LHCN-M2 (cell line): ENCODE results near the gene PDE6B. TPM values are rescaled to one million over a fixed set of nuclear protein-coding genes. Genes with fewer than 3 reads are reported as not detected.
"Not testable (repeated sequence)": the region's sequence is repeated elsewhere in the genome, so short reads cannot be mapped to it uniquely, and the experiment has no call there.

ENCODE experiments used
- DNase-seq: peaks from one replicate; pipeline ENCODE4 v3.0.0-alpha.2; 2012; ENCODE audit warnings: low read depth
- total RNA-seq: library from RNA; depleted of rRNA; stranded (reverse); fragments of >200 nt; gene quantifications from 2 replicates; pipeline ENCODE4 v1.2.3, GENCODE V29; 2014

The PDE6B gene
- total RNA-seq, 1 experiment from 2014 or later: 0.29 TPM

DNA sequence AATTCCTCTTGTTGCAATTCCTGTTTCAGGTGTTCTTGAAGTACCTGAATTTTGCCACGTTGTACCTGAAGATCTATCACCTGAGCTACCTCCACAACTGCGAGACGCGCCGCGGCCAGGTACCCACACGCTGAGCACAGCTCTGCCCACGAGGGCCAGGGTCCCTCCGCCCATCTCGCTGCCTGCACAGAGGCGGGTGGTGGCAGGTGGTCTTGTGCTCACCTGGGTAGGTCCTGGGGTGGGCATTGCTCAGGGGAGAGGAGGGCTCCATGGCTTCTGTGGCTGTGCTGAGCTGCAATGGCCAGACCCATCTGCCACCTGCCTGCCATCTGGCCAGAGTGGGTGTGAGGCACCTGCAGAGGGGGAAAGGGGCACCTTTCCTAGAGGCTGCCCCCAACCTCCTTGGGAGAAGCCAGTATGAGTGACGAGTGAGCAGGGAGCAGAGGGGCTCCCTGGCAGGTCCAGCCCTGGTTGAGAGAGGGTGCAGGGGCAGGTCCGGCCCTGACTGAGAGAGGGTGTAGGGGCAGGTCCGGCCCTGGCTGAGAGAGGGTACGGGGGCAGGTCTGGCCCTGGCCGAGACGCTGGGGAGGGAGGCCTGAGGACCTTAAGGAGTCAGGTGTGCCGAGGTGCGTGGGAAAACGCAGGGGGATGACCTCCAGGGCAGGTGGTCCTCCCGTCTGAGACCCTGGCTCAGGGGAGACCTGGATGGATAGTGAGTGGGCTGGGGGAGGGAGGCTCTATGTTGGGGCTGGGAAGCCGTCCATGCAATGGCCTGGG is 10.7 kb downstream of the PDE6B start:
- no peak for DNase-seq

DNA sequence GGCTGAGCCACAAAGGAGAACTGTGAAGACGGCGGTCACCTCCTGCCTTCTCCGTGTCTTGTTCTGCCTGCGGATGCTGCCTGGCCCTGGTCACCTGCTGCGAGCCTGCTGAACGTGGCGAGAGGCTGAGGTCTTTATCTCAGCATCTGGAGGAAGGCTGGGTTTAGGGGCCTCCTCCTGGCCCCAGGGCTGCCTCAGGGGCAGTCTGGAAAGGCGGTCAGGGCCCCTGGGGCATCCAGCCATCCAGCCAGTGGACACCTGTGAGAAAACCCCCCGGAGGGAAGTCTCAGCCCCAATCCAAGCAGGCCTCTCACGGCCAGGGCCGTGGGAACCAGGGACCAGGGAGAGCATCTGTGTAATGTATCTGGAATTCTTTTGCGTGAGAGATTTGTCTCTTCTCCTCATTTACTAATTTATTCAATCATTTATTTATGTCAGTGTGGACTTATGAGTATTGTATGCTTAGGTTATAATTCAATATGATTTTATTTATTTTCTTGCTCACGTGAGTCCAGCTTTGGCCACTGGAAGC is 11.3 kb downstream of the PDE6B start:
- DNase-seq: no peak

DNA sequence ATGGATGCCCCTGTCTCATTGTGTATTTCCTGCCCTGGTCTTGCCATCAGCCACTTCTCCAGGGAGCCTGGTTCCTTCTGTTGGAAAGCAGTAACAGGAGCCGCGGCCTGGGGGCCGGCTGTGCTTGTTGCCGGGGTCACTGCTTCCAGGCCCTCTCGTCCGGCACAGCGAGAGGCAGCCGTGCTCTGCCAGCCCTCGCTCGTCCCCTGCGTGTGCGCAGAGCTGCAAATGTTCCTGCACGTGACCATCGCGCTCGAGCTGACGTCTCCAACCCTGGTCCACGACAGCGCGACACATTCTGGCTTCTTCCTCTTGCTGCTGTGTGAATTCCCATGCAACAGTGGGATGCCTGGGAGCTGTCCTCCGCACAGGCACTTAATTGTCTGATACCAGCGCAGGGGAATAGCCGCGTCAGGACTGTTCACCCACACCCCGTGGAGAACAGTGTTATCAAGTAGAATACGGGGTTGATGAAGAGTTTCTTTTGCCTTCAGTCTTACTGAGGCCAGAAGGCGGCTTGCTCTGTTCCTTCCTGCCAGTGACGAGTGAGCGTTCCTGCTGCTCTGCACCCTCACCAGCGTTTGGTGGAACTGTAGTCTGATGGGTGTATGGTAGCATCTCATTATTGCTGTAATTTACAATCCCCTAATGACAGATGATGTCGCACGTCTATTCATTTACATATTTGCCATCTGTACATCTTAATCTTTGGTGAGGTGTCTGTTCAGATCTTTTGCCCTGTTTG is 12.3 kb downstream of the PDE6B start:
- DNase-seq: no peak

DNA sequence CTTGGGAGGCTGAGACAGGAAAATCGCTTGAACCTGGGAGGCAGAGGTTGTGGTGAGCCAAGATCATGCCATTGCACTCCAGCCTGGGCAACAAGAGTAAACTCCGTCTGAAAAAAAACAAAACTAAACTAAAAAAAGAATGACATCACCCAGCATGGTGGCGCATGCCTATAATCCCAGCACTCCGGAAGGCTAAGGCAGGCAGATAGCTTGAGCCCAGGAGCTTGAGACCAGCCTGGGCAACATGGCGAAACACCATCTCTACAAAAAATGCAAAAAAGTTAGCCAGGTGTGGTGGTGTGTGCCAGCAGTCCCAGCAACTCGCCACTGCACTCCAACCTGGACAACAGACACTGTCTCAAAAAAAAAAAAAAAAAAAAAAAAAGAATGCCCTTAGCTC is 17.0 kb downstream of the PDE6B start:
- not testable (repeated sequence) for DNase-seq

DNA sequence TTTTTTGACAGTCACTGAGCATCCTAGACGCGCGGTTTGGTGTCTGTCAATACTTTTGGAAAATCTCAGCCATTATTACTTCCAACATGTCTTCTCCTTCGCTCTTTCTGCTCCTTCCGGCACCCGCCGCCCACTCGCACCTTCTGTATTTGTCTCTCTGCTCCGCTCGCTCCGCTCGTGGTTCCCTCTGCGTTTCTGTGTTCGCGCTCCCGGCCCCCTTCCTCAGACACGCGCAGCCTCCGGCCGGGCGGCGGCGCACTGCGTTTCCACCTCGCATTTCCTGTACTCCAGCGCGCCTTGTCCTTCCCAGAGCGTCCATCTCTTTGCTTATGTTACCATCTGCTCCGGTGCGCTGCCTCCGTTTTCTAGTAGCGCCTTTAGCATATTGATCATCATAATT is 21.1 kb downstream of the PDE6B start:
- DNase-seq: no peak

DNA sequence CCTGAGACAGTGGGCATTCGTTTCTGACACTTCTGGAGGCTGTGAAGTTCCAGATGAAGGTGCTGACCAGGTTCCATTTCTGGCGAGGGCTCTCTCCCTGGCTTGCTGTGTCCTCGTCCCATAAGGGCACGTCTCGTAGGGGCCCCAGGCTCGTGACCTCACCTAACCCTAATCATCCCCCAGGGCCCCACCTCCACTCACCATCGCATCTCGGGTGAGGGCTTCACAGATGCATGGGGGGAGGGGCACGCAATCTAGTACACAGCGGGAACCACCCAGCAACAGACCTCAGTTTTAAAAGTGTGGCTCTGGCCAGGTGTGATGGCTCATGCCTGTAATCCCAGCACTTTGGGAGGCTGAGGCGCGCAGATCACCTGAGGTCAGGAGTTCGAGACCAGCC is 22.1 kb downstream of the PDE6B start:
- DNase-seq: no peak

DNA sequence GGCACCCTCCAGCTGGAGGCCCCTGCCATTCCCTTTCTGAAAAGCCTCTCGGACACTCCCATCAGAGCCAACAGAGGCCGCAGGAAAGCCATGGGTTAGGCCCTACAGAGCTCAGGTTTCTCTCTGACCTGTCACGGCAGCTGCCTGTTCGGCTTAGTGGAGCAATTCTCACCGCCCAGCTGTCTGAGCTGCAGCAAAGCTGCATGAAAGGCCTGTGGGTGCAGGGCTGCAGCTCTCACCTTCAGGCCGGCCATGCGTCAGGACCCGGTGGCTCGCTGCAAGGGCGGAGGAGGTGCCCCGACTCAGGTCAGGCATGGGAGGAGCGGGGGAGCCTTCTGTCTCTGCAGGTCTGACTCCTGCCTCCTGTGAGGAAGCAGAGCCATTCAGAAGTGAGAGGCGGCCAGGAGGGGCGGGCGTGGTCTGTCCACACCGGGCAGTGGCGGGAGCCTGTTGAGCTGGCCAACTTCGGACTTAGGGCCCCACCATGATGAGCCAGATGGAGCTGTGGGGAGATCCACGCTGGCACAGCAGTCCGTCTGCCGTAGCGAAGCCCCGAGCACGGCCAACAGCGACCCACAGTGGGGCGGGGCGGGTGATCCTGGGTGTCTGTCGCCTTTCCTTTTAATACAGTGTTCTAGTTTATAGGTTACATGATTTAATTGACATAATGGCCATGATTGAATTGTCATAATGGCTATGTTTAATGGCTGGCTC is 23.4 kb downstream of the PDE6B start:
- peak; percentile 5 for DNase-seq

DNA sequence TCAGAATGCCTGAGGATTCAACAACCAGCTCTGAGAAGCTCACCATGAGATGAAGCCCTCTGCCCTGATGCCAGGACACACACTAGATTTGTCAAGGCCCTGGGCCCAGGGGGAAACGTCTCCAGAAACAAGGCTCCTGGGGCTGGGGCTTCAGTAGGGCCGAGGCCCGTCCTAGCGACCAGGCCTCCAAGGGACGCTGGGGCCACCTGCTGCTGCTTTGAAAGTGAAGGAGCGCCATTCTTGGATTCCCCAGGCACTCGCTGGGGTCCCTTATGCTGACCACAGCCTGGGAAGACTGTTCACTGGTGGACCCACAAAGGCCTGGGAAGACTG is 23.9 kb downstream of the PDE6B start:
- DNase-seq: no peak

DNA sequence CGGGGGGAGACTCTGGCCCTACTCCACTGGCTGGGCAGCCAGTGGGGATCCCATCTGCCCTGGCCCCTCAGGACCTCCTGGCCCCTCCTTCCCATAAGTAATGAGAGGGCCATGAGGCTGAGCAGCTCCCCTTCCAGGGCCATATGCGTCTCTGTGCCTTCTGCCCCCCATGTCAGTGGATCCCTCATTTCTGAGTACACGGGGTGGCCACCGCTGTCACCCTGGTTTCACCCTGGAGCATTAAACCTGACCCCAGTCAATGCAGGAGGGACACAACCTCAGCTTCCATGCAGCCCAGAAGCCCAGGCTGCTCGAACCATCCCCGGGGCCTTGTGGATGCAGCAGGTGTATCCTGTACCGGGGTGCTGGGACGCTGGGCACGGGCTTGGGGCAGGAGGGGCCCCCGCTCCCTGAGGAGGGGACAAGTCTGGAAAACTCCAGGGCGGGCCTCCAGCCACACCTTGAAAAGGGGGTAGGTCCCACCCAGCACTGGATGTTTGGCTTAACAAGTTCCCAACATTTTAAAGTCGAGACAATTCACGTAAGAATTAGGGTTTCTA is 24.5 kb downstream of the PDE6B start:
- DNase-seq: no peak

DNA sequence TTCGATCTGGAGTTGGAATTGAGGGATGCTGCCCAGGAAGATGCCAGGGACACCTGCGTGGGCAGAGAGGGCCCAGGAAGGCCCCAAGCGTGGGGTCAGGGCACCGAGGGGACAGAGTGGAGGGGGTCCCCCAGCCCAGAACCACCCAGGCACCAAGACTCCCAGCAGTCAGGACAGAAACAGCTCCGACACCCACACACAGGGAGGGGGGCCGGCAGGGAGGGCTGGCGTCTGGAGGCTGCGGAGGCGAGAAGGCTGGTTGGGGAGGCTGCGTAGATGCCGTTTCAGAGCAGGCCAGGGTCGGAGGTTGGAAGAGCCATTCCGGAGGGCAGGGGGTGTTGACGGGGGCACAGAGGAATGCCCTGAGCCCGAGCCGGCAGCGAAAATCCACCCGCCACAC is 25.1 kb downstream of the PDE6B start:
- no peak for DNase-seq

DNA sequence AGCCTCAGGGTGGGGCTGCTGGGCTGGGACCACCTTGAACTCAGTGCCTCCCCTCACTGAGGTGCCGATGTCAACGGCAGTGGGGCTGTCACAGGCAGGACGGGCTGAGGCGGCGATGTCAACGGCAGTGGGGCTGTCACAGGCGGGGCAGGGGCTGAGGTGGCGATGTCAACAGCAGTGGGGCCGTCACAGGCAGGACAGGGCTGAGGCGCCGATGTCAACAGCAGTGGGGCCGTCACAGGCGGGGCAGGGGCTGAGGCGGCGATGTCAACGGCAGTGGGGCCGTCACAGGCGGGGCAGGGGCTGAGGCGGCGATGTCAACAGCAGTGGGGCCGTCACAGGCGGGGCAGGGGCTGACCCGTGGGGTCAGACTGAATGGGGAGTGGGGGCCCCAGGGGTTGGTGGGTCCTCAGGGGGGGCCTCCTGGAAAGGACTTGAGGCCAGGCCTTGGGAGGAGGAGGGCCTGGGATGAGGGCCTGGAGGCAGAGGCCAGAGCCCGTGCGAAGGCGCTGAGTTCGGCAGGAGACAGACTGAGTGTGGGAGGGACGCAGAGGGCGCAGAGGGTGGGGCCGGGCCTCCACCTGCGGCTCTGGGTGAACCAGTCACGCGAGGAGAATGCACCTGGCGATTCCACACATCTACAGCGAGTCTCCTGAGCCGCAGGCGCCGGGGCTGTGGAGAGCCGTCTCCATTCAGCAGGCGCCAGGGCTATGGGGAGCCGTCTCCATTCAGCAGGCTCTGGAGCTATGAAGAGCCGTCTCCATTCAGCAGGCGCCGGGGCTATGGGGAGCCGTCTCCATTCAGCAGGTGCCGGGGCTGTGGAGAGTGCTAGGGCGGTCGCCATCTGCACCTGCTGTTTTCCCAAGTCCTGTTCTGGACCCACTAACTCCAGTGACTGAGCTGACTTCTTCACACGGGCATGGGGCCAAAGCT is 25.8 kb downstream of the PDE6B start:
- DNase-seq: no peak

DNA sequence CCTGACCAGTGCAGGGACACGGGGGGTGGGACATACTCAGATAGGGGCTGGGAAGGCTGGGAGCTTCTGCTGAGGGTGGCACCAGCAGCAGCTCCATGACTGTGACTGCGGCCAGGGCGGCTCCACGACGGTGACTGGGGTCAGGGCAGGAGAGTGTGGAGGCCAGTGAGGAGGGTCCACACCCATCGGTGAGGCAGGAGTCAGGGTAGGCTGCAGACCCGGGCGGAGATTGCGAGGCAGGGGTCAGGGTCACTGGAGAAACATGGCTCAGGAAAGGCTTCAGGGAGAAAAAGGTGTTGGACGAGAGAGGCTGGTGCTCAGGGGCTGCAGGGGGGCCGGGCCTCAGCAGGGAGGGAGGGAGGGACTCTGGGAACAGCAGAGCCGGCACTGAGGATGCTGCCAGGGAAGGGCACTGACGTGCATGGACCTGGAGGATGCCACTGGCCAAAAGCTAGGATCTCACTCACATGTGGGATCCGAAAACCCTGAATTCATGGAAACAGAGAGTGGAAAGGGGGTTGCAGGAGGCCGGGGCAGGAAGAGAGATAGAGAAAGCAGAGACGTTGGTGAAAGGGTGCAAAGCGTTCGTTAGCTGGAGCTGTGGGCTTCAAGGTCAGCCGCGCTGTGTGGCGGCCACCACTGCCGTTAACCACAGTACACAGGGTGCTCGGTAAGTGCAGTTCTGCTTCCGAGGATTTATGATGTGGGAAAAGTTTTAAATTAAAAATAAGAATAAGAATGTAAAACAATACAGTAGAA is 26.7 kb downstream of the PDE6B start:
- DNase-seq: no peak

DNA sequence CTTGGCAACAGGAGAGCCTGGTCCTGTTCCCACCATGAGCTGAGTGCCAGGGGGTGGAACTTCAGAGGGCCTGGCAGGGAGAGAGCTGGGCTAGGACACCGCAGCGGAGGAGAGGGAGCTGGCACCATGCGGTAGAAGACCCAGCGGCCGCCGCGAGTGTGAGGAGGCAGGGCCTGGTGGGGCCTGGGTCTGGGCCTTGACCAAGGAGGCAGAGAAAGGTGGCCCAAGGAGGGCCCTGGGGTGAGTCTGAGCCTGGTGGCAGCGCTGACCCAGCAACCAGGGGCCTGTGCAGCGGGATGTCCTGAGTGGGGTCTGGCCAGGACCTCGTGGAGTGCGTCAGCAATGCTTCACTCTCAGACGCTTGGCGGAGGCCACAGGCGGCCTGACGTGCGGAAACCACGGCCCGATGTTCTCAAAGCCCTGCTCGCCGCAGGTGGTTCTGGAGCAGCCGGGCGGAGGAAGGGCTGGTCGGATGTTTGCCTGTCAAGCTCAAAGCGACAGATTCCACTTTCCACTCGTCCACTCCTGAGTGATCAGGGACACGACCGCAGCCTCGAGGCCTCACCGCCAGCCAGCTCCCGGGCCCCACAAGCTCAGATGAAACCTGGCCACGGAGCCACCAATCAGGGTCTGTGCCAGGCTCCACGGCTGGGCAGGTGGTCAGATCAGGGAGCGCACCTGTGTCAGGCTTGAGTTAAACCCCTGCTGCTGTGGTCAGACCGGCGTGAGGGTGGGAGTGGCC is 27.9 kb downstream of the PDE6B start:
- DNase-seq: no peak

DNA sequence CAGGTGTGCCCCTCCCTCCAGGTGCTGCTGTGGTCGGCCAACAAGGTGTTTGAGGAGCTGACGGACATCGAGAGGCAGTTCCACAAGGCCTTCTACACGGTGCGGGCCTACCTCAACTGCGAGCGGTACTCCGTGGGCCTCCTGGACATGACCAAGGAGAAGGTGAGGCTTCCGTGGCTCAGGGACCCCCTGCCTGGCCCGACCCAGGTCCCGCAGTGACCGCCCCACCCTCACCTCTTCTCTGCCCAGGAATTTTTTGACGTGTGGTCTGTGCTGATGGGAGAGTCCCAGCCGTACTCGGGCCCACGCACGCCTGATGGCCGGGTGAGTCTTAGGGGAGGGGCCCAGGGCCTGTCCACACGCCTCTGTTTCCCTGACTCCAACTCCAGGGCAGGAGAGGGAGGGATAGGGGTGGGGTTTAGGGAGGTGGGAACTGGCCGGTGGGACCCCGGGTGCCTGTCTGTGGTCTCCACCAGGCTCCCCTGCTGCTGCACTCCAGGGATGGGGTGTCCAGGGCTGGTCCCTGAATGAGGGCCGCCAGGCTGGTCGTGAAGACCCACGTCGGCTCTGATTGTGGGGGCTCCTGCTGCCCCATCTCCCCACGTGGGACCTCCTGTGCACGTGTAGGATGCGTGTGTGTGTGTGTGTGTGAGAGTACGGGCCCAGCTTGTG is 28.6 kb downstream of the PDE6B start:
- no peak for DNase-seq

DNA sequence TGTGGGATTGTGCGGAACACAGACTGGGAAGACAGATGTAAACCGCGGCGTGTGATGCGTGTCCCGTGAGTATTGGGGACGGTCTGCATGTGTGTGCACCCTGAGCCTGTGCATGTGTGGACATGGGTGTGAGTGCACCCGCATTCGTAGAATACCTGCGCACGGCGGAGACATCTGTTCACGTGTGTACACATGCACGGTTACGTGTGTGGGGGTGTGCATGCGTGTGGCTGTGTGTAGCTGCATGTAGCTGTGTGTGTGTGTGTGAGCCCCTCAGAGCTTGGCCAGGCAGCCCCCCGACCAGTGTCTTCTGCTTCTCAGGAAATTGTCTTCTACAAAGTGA is 29.1 kb downstream of the PDE6B start:
- no peak for DNase-seq

DNA sequence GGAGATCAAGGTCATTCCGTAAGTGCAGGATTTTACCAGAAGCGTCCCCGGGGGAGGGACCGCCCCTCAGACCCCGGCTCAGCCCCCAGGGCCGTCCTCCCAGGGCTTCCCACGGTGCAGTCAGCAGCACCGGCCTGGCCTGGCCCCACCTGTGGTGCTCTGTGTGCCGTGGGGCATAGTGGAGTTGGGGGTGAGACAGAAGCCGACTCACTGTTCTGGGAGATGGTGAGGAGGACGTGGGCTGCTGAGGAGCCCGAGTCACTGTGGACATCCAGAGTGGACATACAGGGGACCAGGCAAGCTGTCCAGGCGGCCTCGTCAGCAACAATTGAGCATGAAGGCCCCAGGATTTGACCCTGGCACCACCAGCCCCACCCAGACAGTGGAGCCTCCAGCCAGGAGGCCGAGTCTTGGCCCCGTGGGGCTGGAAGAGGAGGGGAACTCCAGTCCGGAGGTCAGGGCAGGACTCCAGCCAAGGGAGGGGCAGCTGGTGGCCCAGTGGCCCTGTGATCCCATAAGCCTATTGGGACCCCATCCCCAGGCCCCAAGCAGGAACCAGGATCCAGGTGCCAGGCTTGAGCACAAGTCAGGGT is 29.6 kb downstream of the PDE6B start:
- no peak for DNase-seq

DNA sequence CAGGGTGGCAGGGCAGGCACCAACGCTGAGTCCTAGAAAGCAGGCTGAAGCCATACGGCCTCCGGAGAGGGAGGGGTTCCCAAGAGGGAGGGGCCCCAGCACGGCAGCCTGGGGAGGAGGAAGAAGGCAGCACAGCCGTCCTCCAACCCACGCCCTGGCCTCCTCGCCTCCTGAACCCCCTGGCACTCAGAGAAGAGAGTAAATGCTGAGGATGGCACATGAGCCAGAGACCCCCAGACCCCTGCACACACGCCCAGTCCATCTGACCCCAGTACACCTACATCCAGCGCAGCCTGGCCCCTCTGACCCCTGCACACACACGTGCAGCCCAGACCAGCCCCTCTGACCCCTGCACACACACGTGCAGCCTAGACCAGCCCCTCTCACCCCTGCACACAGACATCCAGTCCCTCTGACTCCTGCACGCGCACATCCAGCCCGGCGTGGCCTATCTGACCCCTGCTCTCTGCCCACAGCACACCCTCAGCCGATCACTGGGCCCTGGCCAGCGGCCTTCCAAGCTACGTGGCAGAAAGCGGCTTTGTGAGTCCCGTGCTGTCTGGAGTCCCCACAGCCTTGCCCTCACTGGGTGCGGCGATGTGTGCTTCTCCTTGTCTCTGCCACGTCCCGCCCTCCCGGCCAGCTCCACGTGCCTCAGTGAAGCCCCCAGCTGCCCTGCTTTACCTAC is 30.2 kb downstream of the PDE6B start:
- no peak for DNase-seq
